HT1080 (cell line): ENCODE measurements around the gene MAVS. TPM values are rescaled to one million over a fixed set of nuclear protein-coding genes. Genes with fewer than 3 reads are reported as not detected.
A peak's percentile ranks its signal among the peaks of the same experiment; 100 is the strongest.

Source experiments
- DNase-seq: peaks from one replicate; pipeline ENCODE4 v3.0.0-alpha.2; 2015; ENCODE audit warnings: low read depth
- polyA plus RNA-seq, 2 experiments: library from polyadenylated mRNA; depleted of rRNA; stranded (reverse); fragments of >200 nt; gene quantifications; 2 replicates each; pipeline ENCODE4 v1.2.3, GENCODE V29; 2015
- total RNA-seq: library from RNA; depleted of rRNA; stranded (reverse); fragments of >200 nt; shearing (Covaris generic); gene quantifications from 2 replicates; pipeline ENCODE4 v1.2.3, GENCODE V29; 2014; rRNA removed

The MAVS gene
- total RNA-seq: 16.2 and 20.1 TPM in 2 replicates
- polyA plus RNA-seq (2015; cell fraction: cytosol; rRNA removed): 10.8 and 11.4 TPM in 2 replicates
- 24.1 and 28.1 TPM in 2 replicates for polyA plus RNA-seq (2015; cell fraction: nucleus; rRNA removed)

- DNase-seq: peak; percentile 72
Observed at GRCh38 chr20:3846740-3847428, at the start of gene MAVS. Gene MAVS, plus strand, starts transcription at chr20:3846834. Its CDS starts 7,791 bp downstream, at chr20:3854625.

GRCh38 chr20:3797226-3797545 lies 49.4 kb upstream of the MAVS start:
- DNase-seq: no peak

- DNase-seq: no peak
Observed at GRCh38 chr20:3797592-3798372, 48.9 kb upstream of the MAVS start.

- no peak for DNase-seq
Observed at GRCh38 chr20:3798373-3798768, 48.3 kb upstream of the MAVS start.

GRCh38 chr20:3798908-3799248 lies 47.8 kb upstream of the MAVS start:
- no peak for DNase-seq

GRCh38 chr20:3800256-3800877 lies 46.3 kb upstream of the MAVS start:
- DNase-seq: no peak

- no peak for DNase-seq
Observed at GRCh38 chr20:3800878-3801260, 45.8 kb upstream of the MAVS start.

GRCh38 chr20:3801299-3801698 lies 45.3 kb upstream of the MAVS start:
- DNase-seq: no peak

- DNase-seq: no peak
Observed at GRCh38 chr20:3801846-3802245, 44.8 kb upstream of the MAVS start.

- no peak for DNase-seq
Observed at GRCh38 chr20:3802524-3803239, 44.0 kb upstream of the MAVS start.

GRCh38 chr20:3803289-3803688 lies 43.3 kb upstream of the MAVS start:
- DNase-seq: no peak

- no peak for DNase-seq
Observed at GRCh38 chr20:3803854-3804253, 42.8 kb upstream of the MAVS start.

GRCh38 chr20:3804254-3804751 lies 42.3 kb upstream of the MAVS start:
- DNase-seq: no peak

GRCh38 chr20:3804781-3805180 lies 41.9 kb upstream of the MAVS start:
- no peak for DNase-seq

GRCh38 chr20:3808544-3808943 lies 38.1 kb upstream of the MAVS start:
- no peak for DNase-seq

- DNase-seq: peak; percentile 100
Observed at GRCh38 chr20:3811467-3812258, 35.0 kb upstream of the MAVS start.

GRCh38 chr20:3812259-3812681 lies 34.4 kb upstream of the MAVS start:
- DNase-seq: no peak

GRCh38 chr20:3812975-3813847 lies 33.4 kb upstream of the MAVS start:
- DNase-seq: no peak

GRCh38 chr20:3813848-3814581 lies 32.6 kb upstream of the MAVS start:
- no peak for DNase-seq
